K562 (cell line): ENCODE data around the gene PPP1R13L. TPM values are rescaled to one million over a fixed set of nuclear protein-coding genes. Genes with fewer than 3 reads are reported as not detected.

Source experiments
- DEAF1 ChIP-seq: fragments of 450-650 bp; formaldehyde crosslinking; IDR thresholded peaks from 2 replicates; pipeline ENCODE4 v1.4.0; 2020; ENCODE audit warnings: mild to moderate bottlenecking, moderate library complexity
- EHMT2 ChIP-seq: fragments of 450-650 bp; IDR thresholded peaks from 2 replicates; pipeline ENCODE4 v1.6.1; 2018; ENCODE audit warnings: antibody characterized with exemption
- ETV6 ChIP-seq, 3 experiments: fragments of 150-350 bp in 1 of 3; sonication (generic) in 1 of 3; formaldehyde crosslinking in 1 of 3; IDR thresholded peaks; 2 replicates each; pipeline versions ENCODE4 v1.6.1 to v1.8.0; 2014 to 2022; ENCODE audit warnings: borderline replicate concordance in 2 of 3, low read depth in 2 of 3, antibody characterized with exemption in 1 of 3, low read length in 1 of 3, mild to moderate bottlenecking in 1 of 3, missing genetic modification reagents in 1 of 3
- KDM1A ChIP-seq, 2 experiments: fragments of 450-650 bp; IDR thresholded peaks; 2 replicates each; pipeline ENCODE4 v1.6.1; 2016; ENCODE audit warnings: mild to moderate bottlenecking in 2 of 2
- NCOA6 ChIP-seq: fragments of 450-650 bp; IDR thresholded peaks from 2 replicates; pipeline ENCODE4 v1.6.1; 2017; ENCODE audit warnings: mild to moderate bottlenecking
- NFATC3 ChIP-seq: fragments of 450-650 bp; IDR thresholded peaks from 2 replicates; pipeline ENCODE4 v1.6.1; 2017; ENCODE audit warnings: mild to moderate bottlenecking
- NR3C1 ChIP-seq: sonication (generic); formaldehyde crosslinking; IDR thresholded peaks from 2 replicates; pipeline ENCODE4 v1.8.1; 2022; ENCODE audit warnings: missing genetic modification reagents
- NR4A1 ChIP-seq, 2 experiments: fragments of 250-450 bp in 1 of 2; fragments of 450-650 bp in 1 of 2; sonication (Bioruptor Pico) in 1 of 2; IDR thresholded peaks; 2 replicates each; pipeline versions ENCODE4 v1.4.0 to v1.6.1; 2016 to 2020; ENCODE audit warnings: mild to moderate bottlenecking in 2 of 2, missing compliant biosample characterization in 1 of 2, missing genetic modification characterization in 1 of 2, moderate library complexity in 1 of 2
- PCBP1 ChIP-seq: fragments of 200-400 bp; formaldehyde crosslinking; IDR thresholded peaks from 2 replicates; pipeline ENCODE4 v1.6.1; 2018; ENCODE audit warnings: mild to moderate bottlenecking, low read depth, low read length; ENCODE audit not compliant: poor library complexity, severe bottlenecking
- PHF20 ChIP-seq: fragments of 450-650 bp; IDR thresholded peaks from 2 replicates; pipeline ENCODE4 v1.6.1; 2018; ENCODE audit not compliant: partially characterized antibody
- RBM17 ChIP-seq: fragments of 200-400 bp; formaldehyde crosslinking; IDR thresholded peaks from 2 replicates; pipeline ENCODE4 v1.6.1; 2017; ENCODE audit warnings: low read depth, mild to moderate bottlenecking, low read length, borderline replicate concordance
- RHOXF2B ChIP-seq: fragments of 250-450 bp; sonication (Bioruptor Pico); conservative IDR thresholded peaks from 2 replicates; pipeline ENCODE4 v1.5.1; 2021
- SMARCE1 ChIP-seq: fragments of 450-650 bp; IDR thresholded peaks from 2 replicates; pipeline ENCODE4 v1.7.1; 2016; ENCODE audit warnings: mild to moderate bottlenecking
- ZBTB34 ChIP-seq: fragments of 250-450 bp; sonication (Bioruptor Pico); IDR thresholded peaks from 2 replicates; pipeline ENCODE4 v1.8.0; 2021; ENCODE audit warnings: mild to moderate bottlenecking, moderate library complexity
- ZMIZ1 ChIP-seq, 2 experiments: fragments of 150-350 bp in 1 of 2; IDR thresholded peaks; 2 replicates each; pipeline ENCODE4 v1.6.1; 2012 to 2016; ENCODE audit warnings: low read depth in 2 of 2, low read length in 2 of 2, mild to moderate bottlenecking in 1 of 2, moderate library complexity in 1 of 2
- ZNF695 ChIP-seq: fragments of 450-650 bp; formaldehyde crosslinking; IDR thresholded peaks from 2 replicates; pipeline ENCODE4 v1.4.0; 2020; ENCODE audit warnings: mild to moderate bottlenecking, moderate library complexity
- ZNF766 ChIP-seq: fragments of 200-800 bp; sonication (Bioruptor generic); conservative IDR thresholded peaks from 2 replicates; pipeline ENCODE4 v1.6.1; 2016; ENCODE audit warnings: missing genetic modification characterization, missing compliant biosample characterization
- polyA plus RNA-seq, 8 experiments: library from polyadenylated mRNA; depleted of rRNA in 4 of 8; stranded (reverse) in 5 of 8; unstranded in 3 of 8; fragments of >200 nt; fragmentation: Nextera tagmentation in 2 of 8; fragmentation: Illumina TruSeq in 1 of 8; extraction: Ambion mirVana in 2 of 8; extraction: Trizol in 1 of 8; gene quantifications; 2 replicates each; pipeline versions ENCODE4 v1.2.1 to v1.2.3, GENCODE V29; 2011 to 2014; ENCODE audit warnings: inconsistent platforms in 1 of 8, missing spikeins in 1 of 8
- total RNA-seq, 7 experiments: library from RNA; depleted of rRNA in 6 of 7; stranded (reverse); fragments of >200 nt in 6 of 7; fragmentation: Illumina TruSeq in 2 of 7; extraction: Trizol in 2 of 7; gene quantifications; 2 replicates each; pipeline versions ENCODE4 v1.2.1 to v1.2.3, GENCODE V29; 2011 to 2021; ENCODE audit warnings: low replicate concordance in 1 of 7
- TF ChIP-seq, protein P1 (sequence below): sonication (generic); formaldehyde crosslinking; IDR thresholded peaks from 2 replicates; pipeline ENCODE4 v1.8.1; 2023; ENCODE audit warnings: mild to moderate bottlenecking, missing genetic modification reagents

The PPP1R13L gene
- total and polyA plus RNA-seq, 9 of the 15 experiments (the other 6 are each of a cell fraction or from before 2014, with no cell fraction given) = 0.32 to 6.7 (median 2.0) TPM

DNA sequence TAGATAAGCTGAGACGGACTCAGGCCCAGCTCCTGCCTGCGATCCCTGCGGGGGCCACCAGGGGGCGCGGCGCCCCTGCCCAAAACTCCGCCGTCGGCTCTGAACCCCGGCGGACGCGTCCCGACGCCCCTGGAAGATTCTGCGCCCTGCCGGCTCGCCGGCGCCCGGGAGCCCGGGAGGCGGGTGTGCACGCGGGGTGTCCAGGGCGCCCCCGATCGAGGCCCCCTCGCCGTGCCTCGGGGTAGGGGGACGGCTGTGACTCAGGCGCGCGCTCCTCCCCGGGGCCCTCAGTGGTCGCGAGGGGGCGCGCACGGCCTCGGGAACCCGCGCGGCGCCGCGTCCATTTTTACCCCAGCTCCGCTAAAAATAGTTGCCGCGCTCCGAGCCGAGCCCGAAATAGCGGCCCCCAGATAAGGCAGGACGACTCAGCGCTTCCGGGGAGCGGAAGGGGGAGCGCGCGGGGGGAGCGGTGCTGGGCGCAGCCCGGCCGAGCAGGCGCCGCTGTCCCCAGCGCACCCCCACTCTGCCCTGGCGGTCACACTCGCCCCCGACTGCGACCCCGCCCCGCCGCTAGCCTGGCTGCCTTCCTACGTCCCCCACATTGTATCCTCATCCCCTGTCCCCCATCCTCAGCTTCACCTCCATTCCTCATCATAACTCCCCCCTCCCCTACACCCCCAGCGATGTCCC lies 34.8 kb upstream of the PPP1R13L start (continued):
- TF ChIP-seq ZMIZ1 (IDR thresholded peaks at IDR 0.05; ENCODE audit: low read depth in 2 of 2, low read length in 2 of 2) = peak in 1 of 2 experiments; percentile 77; a peak in 2 of 4 replicates
- peak; percentile 73; the same call in 1 of the 2 replicates for TF ChIP-seq ZNF766
- TF ChIP-seq NFATC3 = no peak
- no peak for TF ChIP-seq RHOXF2B (CRISPR knock-in tag)
- TF ChIP-seq NR4A1 (CRISPR knock-in tag; IDR thresholded peaks at IDR 0.05) = no peak
- TF ChIP-seq NR4A1 (tag; IDR thresholded peaks at IDR 0.05) = peak; percentile 70; the same call in 1 of the 2 replicates
- TF ChIP-seq DEAF1 (CRISPR knock-in tag) = peak; percentile 94
- no peak for TF ChIP-seq RBM17
- TF ChIP-seq PHF20 = peak; percentile 40
- no peak for TF ChIP-seq SMARCE1
- 0 out of 2 replicates have a peak, but pooled peaks have one; percentile 72 for TF ChIP-seq NR3C1
- no peak for TF ChIP-seq KDM1A (IDR thresholded peaks at IDR 0.05)
- no peak for TF ChIP-seq ZBTB34
- peak; percentile 55 to 64; a peak in 2 of 4 replicates for TF ChIP-seq ETV6 (IDR thresholded peaks at IDR 0.05; ENCODE audit: borderline replicate concordance in 1 of 2, low read depth in 2 of 2, low read length in 1 of 2)
- TF ChIP-seq ETV6 (CRISPR knock-in tag; IDR thresholded peaks at IDR 0.05; ENCODE audit: borderline replicate concordance) = no peak
- no peak for TF ChIP-seq EHMT2
- TF ChIP-seq, protein P1, sequence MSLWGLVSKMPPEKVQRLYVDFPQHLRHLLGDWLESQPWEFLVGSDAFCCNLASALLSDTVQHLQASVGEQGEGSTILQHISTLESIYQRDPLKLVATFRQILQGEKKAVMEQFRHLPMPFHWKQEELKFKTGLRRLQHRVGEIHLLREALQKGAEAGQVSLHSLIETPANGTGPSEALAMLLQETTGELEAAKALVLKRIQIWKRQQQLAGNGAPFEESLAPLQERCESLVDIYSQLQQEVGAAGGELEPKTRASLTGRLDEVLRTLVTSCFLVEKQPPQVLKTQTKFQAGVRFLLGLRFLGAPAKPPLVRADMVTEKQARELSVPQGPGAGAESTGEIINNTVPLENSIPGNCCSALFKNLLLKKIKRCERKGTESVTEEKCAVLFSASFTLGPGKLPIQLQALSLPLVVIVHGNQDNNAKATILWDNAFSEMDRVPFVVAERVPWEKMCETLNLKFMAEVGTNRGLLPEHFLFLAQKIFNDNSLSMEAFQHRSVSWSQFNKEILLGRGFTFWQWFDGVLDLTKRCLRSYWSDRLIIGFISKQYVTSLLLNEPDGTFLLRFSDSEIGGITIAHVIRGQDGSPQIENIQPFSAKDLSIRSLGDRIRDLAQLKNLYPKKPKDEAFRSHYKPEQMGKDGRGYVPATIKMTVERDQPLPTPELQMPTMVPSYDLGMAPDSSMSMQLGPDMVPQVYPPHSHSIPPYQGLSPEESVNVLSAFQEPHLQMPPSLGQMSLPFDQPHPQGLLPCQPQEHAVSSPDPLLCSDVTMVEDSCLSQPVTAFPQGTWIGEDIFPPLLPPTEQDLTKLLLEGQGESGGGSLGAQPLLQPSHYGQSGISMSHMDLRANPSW (CRISPR knock-in tag) = no peak
- no peak for TF ChIP-seq ZNF695 (CRISPR knock-in tag)
- no peak; the same call in 1 of the 2 replicates for TF ChIP-seq NCOA6
- peak; percentile 93 for TF ChIP-seq PCBP1
